PFSK-1 (cell line): Measurements from ENCODE around the gene MAP3K3.
A peak's percentile ranks its signal among the peaks of the same experiment; 100 is the strongest.

Experiments used
- FOXP2 ChIP-seq: optimal IDR thresholded peaks from 2 replicates; pipeline ENCODE3; 2011; ENCODE audit warnings: borderline replicate concordance, control low read depth, inconsistent platforms; ENCODE audit not compliant: insufficient read depth; ENCODE audit errors: extremely low read length, extremely low read depth
- POLR2AphosphoS5 ChIP-seq: IDR thresholded peaks from 2 replicates; pipeline ENCODE4 v1.6.1; 2012; ENCODE audit warnings: low read depth, mild to moderate bottlenecking, control low read depth, low read length, moderate library complexity
- SIN3A ChIP-seq: IDR thresholded peaks from 2 replicates; pipeline ENCODE4 v1.6.1; 2012; ENCODE audit warnings: mild to moderate bottlenecking, low read length, moderate library complexity, borderline replicate concordance; ENCODE audit not compliant: insufficient read depth
- TAF1 ChIP-seq: IDR thresholded peaks from 2 replicates; pipeline ENCODE4 v1.6.1; 2012; ENCODE audit warnings: low read length, control low read depth, borderline replicate concordance; ENCODE audit not compliant: insufficient read depth
- TF ChIP-seq, protein P1 (sequence below), 2 experiments: IDR thresholded peaks; 2 replicates each; pipeline versions ENCODE4 v1.6.1 to v1.8.0; 2011 to 2012; ENCODE audit warnings: low read depth in 2 of 2, low read length in 2 of 2, control low read depth in 1 of 2, inconsistent platforms in 1 of 2, mild to moderate bottlenecking in 1 of 2, moderate library complexity in 1 of 2; ENCODE audit not compliant: insufficient read depth in 1 of 2

The MAP3K3 gene

GRCh38 chr17:63672856-63673255 is 50.6 kb downstream of the MAP3K3 start:
- TF ChIP-seq, protein P1, sequence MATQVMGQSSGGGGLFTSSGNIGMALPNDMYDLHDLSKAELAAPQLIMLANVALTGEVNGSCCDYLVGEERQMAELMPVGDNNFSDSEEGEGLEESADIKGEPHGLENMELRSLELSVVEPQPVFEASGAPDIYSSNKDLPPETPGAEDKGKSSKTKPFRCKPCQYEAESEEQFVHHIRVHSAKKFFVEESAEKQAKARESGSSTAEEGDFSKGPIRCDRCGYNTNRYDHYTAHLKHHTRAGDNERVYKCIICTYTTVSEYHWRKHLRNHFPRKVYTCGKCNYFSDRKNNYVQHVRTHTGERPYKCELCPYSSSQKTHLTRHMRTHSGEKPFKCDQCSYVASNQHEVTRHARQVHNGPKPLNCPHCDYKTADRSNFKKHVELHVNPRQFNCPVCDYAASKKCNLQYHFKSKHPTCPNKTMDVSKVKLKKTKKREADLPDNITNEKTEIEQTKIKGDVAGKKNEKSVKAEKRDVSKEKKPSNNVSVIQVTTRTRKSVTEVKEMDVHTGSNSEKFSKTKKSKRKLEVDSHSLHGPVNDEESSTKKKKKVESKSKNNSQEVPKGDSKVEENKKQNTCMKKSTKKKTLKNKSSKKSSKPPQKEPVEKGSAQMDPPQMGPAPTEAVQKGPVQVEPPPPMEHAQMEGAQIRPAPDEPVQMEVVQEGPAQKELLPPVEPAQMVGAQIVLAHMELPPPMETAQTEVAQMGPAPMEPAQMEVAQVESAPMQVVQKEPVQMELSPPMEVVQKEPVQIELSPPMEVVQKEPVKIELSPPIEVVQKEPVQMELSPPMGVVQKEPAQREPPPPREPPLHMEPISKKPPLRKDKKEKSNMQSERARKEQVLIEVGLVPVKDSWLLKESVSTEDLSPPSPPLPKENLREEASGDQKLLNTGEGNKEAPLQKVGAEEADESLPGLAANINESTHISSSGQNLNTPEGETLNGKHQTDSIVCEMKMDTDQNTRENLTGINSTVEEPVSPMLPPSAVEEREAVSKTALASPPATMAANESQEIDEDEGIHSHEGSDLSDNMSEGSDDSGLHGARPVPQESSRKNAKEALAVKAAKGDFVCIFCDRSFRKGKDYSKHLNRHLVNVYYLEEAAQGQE (IDR thresholded peaks at IDR 0.05; ENCODE audit: insufficient read depth in 1 of 2, low read depth in 2 of 2, low read length in 2 of 2), result no peak
- TF ChIP-seq POLR2AphosphoS5 (no peak), FOXP2 (no peak), SIN3A (no peak), TAF1 (no peak)

DNA sequence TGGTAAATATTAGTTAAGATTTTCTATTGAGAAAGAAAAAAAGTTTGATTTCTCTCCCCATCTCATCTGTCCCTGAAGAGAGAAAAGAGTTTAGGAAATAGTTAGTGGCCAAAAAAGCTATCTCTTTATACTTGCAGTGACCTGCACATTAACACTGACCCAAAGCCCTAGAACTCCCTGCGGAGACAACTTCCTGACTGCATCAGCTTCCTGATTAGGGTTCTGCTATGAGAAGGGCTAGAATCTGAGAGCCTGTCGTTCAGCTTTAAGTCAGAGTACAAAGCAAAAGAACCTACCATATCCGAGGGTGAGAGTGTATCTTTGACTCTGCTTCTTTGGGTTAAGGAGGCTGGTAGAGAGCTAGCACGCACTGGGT is 53.0 kb downstream of the MAP3K3 start:
- TF ChIP-seq FOXP2 (no peak), SIN3A (0 out of 2 replicates have a peak, but pooled peaks have one; percentile 60), POLR2AphosphoS5 (no peak), TAF1 (no peak)
- TF ChIP-seq, protein P1 (IDR thresholded peaks at IDR 0.05; ENCODE audit: insufficient read depth in 1 of 2, low read depth in 2 of 2, low read length in 2 of 2), result no peak

DNA sequence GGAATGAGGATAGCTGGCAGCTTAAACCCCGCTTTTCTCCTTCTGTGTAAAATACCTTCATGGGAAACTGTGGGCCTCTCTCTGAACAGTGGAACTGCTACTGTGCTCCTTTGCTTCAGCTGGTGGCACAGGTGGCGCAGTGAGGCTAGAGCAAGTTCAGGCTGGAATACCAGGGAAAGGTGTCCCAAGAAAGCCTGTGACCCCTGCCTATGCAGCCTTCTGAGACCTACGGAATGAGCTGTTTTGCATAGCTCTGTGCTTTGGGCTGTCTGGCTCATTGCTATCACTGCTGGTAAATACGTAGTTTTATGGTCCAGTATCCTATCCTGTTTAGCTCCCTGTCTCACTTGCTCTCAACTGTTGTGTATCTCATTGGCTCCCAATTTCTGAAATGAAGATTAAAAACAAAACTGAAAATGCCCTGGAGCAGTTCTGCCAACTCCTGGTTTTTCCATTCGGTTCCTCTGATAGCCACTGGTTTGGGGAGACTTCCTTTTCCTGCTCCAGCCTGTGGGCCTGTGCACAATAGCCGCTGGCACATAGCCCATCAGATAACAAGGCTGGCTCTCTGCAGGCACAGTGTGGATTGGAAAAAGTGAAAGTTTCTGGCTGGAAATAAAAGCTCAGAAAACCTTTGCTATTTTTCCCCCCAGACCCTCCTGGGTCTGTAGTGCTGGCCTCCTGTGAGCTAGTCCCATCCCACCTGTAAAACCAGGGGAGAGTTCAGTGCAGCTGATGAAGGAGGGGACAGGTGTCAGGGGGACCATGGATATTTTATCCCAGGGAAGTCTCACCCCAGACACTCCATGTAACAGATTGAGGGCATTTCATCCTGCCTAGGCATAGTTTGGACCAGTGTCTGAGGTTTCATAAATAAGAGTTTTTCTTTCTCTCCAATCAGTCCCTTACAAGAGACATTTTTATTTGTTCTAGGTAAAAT is 53.7 kb downstream of the MAP3K3 start:
- peak; percentile 19 for TF ChIP-seq FOXP2
- peak; percentile 34; the same call in 1 of the 2 replicates for TF ChIP-seq POLR2AphosphoS5
- no peak for TF ChIP-seq SIN3A
- TF ChIP-seq TAF1, result no peak
- TF ChIP-seq, protein P1 (IDR thresholded peaks at IDR 0.05; ENCODE audit: insufficient read depth in 1 of 2, low read depth in 2 of 2, low read length in 2 of 2), result peak in 1 of 2 experiments; percentile 70; a peak in 1 of 4 replicates

GRCh38 chr17:63676584-63676983 is 54.4 kb downstream of the MAP3K3 start:
- TF ChIP-seq POLR2AphosphoS5, result no peak
- TF ChIP-seq, protein P1 (IDR thresholded peaks at IDR 0.05; ENCODE audit: insufficient read depth in 1 of 2, low read depth in 2 of 2, low read length in 2 of 2), result no peak
- TF ChIP-seq FOXP2, result no peak
- TF ChIP-seq SIN3A, result no peak
- no peak for TF ChIP-seq TAF1
